MM.1S (cell line): ENCODE measurements around the gene FOXA3.

Experiments used
- CTCF ChIP-seq: fragments of 300-600 bp; sonication (generic); IDR thresholded peaks from 2 replicates; pipeline ENCODE4 v1.5.1; 2016; ENCODE audit warnings: antibody characterized with exemption, low read length, mixed read lengths
- EZH2 ChIP-seq: fragments of 300-600 bp; sonication (generic); optimal IDR thresholded peaks from 2 replicates; pipeline ENCODE3; 2017; ENCODE audit warnings: low read depth, mild to moderate bottlenecking, antibody characterized with exemption, low read length, mixed read lengths

GRCh38 chr19:45847663-45848062 lies 16.5 kb upstream of the FOXA3 start:
- TF ChIP-seq EZH2 (no peak), CTCF (no peak)
